ENCODE data around the gene ALDH8A1. TPM values are rescaled to one million over a fixed set of nuclear protein-coding genes. Genes with fewer than 3 reads are reported as not detected.

The ALDH8A1 gene
- total and polyA plus RNA-seq, 2 of the 8 experiments (the other 6 are each of a cell fraction or from before 2014, with no cell fraction given): 0.08 to 0.28 TPM

DNA sequence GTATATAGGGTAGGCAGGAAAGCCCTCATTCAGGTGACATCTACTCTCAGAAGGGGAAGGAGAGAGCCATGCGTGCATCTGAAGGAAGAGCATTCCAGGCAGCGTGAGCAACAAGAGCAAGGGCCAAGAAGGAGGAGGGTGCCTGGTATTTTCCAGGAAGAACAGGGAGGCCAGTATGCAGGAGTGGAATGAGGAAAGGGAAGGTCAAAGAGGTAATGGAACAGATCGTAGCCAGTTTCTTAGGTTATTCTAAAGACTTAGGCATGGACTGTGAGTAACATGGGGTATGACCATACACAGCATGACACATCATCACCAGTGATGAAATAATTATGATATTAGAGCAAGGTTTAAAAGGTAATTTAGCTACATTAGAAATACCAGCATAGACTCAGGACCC, 24.1 kb downstream of the ALDH8A1 start:
- FAIRE-seq: no peak
- TF ChIP-seq BRCA1 (IDR thresholded peaks at IDR 0.05; ENCODE audit: low read depth, low read length) (no peak), EZH2 (IDR thresholded peaks at IDR 0.05; ENCODE audit: low read depth, low read length, severe bottlenecking) (no peak), SAP30 (IDR thresholded peaks at IDR 0.05; ENCODE audit: insufficient read depth, insufficient replicate concordance, low read length) (no peak), SUZ12 (IDR thresholded peaks at IDR 0.05; ENCODE audit: low read length) (no peak), JUND (IDR thresholded peaks at IDR 0.05; ENCODE audit: low read length) (no peak), YY1 (IDR thresholded peaks at IDR 0.05; ENCODE audit: low read depth, low read length) (no peak), EP300 (IDR thresholded peaks at IDR 0.05; ENCODE audit: borderline replicate concordance in 1 of 2, low read depth in 2 of 2, low read length in 2 of 2) (no peak), CBX5 (IDR thresholded peaks at IDR 0.05; ENCODE audit: low read depth, low read length) (no peak), TAF7 (optimal IDR thresholded peaks at IDR 0.05; ENCODE audit: borderline replicate concordance, low read depth, low read length) (no peak), BCL11A (IDR thresholded peaks at IDR 0.05; ENCODE audit: low read depth in 2 of 2, low read length in 2 of 2) (no peak), NANOG (IDR thresholded peaks at IDR 0.05; ENCODE audit: insufficient read depth, low read depth, low read length, poor library complexity, severe bottlenecking) (no peak), KDM1A (IDR thresholded peaks at IDR 0.05; ENCODE audit: borderline replicate concordance, low read length) (no peak)
- TF ChIP-seq, protein P1, sequence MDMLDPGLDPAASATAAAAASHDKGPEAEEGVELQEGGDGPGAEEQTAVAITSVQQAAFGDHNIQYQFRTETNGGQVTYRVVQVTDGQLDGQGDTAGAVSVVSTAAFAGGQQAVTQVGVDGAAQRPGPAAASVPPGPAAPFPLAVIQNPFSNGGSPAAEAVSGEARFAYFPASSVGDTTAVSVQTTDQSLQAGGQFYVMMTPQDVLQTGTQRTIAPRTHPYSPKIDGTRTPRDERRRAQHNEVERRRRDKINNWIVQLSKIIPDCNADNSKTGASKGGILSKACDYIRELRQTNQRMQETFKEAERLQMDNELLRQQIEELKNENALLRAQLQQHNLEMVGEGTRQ (IDR thresholded peaks at IDR 0.05; ENCODE audit: low read length): no peak

More for the DNA sequence above, 24.1 kb downstream of the ALDH8A1 start:
- Histone ChIP-seq H3K9me3 (ENCODE audit: insufficient read depth in 2 of 2, low read depth in 1 of 2, low read length in 1 of 2) (no peaks in the 10 kb centered on the region), H3K14ac (ENCODE audit: insufficient read length) (no peak overlapping the region), H3K27ac (ENCODE audit: low read depth, low read length) (no peak overlapping the region), H3K4ac (replicated peaks; ENCODE audit: insufficient read length, low read depth, low read length) (no peak overlapping the region), H3K56ac (replicated peaks; ENCODE audit: insufficient read length, low read depth, low read length) (no peak overlapping the region), H3K23ac (ENCODE audit: insufficient read length) (no peak overlapping the region), H3K36me3 (ENCODE audit: control insufficient read depth in 2 of 4, insufficient read depth in 4 of 4, low read length in 3 of 4) (no peaks in the 10 kb centered on the region), H2BK20ac (ENCODE audit: low read length) (no peak overlapping the region), H3K4me2 (ENCODE audit: insufficient read depth in 1 of 2, low read depth in 2 of 2, low read length in 2 of 2) (no peak overlapping the region), H3K18ac (ENCODE audit: extremely low read depth, low read length) (no peak overlapping the region), H3K79me1 (ENCODE audit: low read depth, low read length) (no peaks in the 10 kb centered on the region), H3K4me3 (ENCODE audit: extremely low read depth in 1 of 4, insufficient read depth in 2 of 4, low read depth in 3 of 4, low read length in 4 of 4) (no peak overlapping the region), H2BK15ac (ENCODE audit: low read length) (no peak overlapping the region), H2BK5ac (ENCODE audit: low read depth, low read length) (no peak overlapping the region), H2AK5ac (ENCODE audit: low read depth, low read length) (no peak overlapping the region), H4K5ac (ENCODE audit: insufficient read length, low read depth, low read length) (no peak overlapping the region), H4K8ac (ENCODE audit: extremely low read depth, insufficient read depth, low read length) (no peak overlapping the region), H2BK12ac (ENCODE audit: low read depth, low read length) (no peak overlapping the region), H3K27me3 (replicated peaks in 1 of 4; ENCODE audit: control insufficient read depth in 3 of 4, extremely low read depth in 1 of 4, insufficient read depth in 3 of 4, low read length in 3 of 4) (no peaks in the 10 kb centered on the region), H4K91ac (replicated peaks; ENCODE audit: insufficient read length, low read length) (no peak overlapping the region), H2AFZ (ENCODE audit: low read length) (no peak overlapping the region), H3K23me2 (ENCODE audit: low read depth, low read length) (no peaks in the 10 kb centered on the region), H3K4me1 (replicated peaks in 1 of 4; ENCODE audit: control insufficient read depth in 3 of 4, insufficient read depth in 4 of 4, low read length in 3 of 4) (no peaks in the 10 kb centered on the region; a peak in 1 of 7 replicates), H3K9ac (replicated peaks in 1 of 4; ENCODE audit: extremely low read depth in 1 of 4, low read depth in 3 of 4, low read length in 3 of 4) (no peak overlapping the region), H2BK120ac (replicated peaks; ENCODE audit: low read depth, low read length) (no peak overlapping the region), H4K20me1 (replicated peaks in 1 of 2; ENCODE audit: control insufficient read depth in 1 of 2, insufficient read depth in 2 of 2, low read length in 2 of 2) (no peaks in the 10 kb centered on the region), H3K79me2 (ENCODE audit: control insufficient read depth in 1 of 2, insufficient read depth in 2 of 2, low read length in 2 of 2) (no peaks in the 10 kb centered on the region)
- ChIA-PET CTCF (ENCODE audit: partially characterized antibody) (interaction anchor here (1.1 to 2.0 kb wide), 2 partner anchors 15 to 44 kb away, joined by 4 to 5 read pairs; no protein-coding TSS in a partner anchor), POLR2A (ENCODE audit: partially characterized antibody) (no interaction called here)
- no peak for DNase-seq (ENCODE audit: low read depth in 1 of 2, low spot score in 2 of 2)
- WGBS, 2 experiments (ENCODE audit: extremely low coverage in 1 of 2, insufficient coverage in 1 of 2, insufficient read length in 1 of 2, insufficient replicate concordance in 2 of 2, low coverage in 1 of 2, low lambda C conversion rate in 2 of 2, missing lambda C conversion rate in 1 of 2): 82% methylated on average over 2 of the region's 3 CpGs; no CpG with 5 or more reads in 1 of the 2 experiments
